ENCODE data around the gene SZT2. TPM values are rescaled to one million over a fixed set of nuclear protein-coding genes. Genes with fewer than 3 reads are reported as not detected.

Gene SZT2
- total RNA-seq, 1 donor = 35.4 TPM

- H3K4me3 ChIP-seq (ENCODE audit: low read depth, low read length) = no peak overlapping the region
- TF ChIP-seq, protein P1, sequence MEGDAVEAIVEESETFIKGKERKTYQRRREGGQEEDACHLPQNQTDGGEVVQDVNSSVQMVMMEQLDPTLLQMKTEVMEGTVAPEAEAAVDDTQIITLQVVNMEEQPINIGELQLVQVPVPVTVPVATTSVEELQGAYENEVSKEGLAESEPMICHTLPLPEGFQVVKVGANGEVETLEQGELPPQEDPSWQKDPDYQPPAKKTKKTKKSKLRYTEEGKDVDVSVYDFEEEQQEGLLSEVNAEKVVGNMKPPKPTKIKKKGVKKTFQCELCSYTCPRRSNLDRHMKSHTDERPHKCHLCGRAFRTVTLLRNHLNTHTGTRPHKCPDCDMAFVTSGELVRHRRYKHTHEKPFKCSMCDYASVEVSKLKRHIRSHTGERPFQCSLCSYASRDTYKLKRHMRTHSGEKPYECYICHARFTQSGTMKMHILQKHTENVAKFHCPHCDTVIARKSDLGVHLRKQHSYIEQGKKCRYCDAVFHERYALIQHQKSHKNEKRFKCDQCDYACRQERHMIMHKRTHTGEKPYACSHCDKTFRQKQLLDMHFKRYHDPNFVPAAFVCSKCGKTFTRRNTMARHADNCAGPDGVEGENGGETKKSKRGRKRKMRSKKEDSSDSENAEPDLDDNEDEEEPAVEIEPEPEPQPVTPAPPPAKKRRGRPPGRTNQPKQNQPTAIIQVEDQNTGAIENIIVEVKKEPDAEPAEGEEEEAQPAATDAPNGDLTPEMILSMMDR (IDR thresholded peaks at IDR 0.05; ENCODE audit: insufficient read depth, low read depth, low read length) = no peak
- DNase-seq (ENCODE audit: low read depth) = no peak
Measured at GRCh38 chr1:43444151-43444828, 54.6 kb downstream of the SZT2 start.

DNA sequence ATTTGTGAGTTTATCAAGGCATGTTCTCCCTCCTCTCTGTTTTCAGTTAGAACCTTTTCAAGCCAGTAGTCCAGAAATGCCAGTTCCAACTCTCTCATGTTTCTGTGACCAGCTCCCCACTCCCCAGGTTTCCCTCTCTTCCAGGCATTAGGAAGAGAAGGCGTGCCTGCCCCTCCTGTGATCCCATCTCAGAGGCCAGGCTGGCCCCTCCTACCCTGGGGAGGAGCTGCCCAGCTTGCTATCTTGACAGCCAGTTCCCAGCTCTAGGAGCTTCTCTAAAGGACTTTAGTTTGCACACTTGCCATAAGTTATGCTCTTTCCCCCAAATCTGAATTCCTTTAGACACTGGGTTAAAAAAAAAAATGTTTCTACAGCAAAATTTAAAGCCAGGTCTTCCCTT is 55.1 kb downstream of the SZT2 start:
- H3K4me3 ChIP-seq (ENCODE audit: low read depth, low read length) = no peak overlapping the region
- TF ChIP-seq, protein P1 (IDR thresholded peaks at IDR 0.05; ENCODE audit: insufficient read depth, low read depth, low read length) = no peak
- DNase-seq (ENCODE audit: low read depth) = peak; percentile 35

DNA sequence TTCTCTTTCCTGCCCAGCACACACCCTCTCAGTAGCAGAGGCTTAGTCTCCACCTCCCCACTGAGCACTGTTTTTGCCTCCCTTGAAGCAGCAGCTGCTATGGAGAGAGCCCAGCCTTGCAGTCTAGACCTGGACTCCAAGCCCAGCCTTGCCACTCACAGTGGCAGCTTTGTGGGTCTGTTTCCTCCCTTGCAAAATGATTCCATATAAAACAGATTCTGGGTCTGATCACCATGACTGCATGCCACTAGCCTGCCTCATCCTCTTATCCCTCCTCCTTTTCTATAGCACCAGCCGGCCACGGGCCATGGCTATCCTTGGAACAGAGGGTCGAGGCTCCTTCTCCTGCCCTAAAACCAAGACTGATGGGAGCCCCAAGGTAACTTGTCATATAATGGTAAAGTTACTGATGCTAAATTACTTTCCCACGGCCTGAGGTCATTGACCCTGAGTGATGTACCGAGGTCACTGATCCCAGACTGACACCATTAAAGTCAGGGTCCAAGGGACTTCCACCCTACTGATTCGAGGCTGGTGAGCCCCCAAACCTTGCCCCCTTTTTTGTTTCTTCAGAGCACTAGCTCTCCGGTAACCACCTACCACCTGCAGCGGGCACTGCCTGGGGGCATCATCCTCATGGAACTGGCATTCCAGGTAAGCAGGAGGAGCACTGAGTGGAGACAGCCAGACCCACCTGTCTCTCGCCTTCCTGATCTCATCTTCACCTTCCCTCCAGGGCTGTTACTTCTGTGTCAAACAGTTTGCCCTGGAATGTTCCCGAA is 56.1 kb downstream of the SZT2 start:
- TF ChIP-seq, protein P1 (IDR thresholded peaks at IDR 0.05; ENCODE audit: insufficient read depth, low read depth, low read length) = no peak
- no peak overlapping the region for H3K4me3 ChIP-seq (ENCODE audit: low read depth, low read length)
- no peak for DNase-seq (ENCODE audit: low read depth)

DNA sequence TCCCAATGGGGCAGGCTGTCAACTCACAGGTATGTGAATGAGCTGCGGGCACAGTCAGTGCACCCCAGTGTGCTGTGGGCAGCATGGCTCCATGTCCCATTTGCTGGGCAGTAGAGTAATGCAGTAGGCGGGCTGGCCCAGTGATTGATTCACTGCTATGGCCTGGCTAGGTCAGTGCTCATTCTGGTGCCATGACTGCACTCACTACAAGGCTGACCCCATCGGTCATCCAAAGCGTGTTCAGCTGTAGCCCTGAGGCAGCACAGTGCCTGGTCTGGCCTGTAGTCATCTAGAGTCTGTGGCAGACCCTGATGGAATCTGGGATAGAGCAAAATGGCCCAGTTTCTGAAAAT is 56.7 kb downstream of the SZT2 start:
- no peak for DNase-seq (ENCODE audit: low read depth)
- H3K4me3 ChIP-seq (ENCODE audit: low read depth, low read length) = no peak overlapping the region
- TF ChIP-seq, protein P1 (IDR thresholded peaks at IDR 0.05; ENCODE audit: insufficient read depth, low read depth, low read length) = no peak

- TF ChIP-seq, protein P1 (IDR thresholded peaks at IDR 0.05; ENCODE audit: insufficient read depth, low read depth, low read length) = no peak
- DNase-seq (ENCODE audit: low read depth) = no peak
- no peak overlapping the region for H3K4me3 ChIP-seq (ENCODE audit: low read depth, low read length)
Measured at GRCh38 chr1:43446881-43447835, 57.5 kb downstream of the SZT2 start.

- no peak overlapping the region for H3K4me3 ChIP-seq (ENCODE audit: low read depth, low read length)
- DNase-seq (ENCODE audit: low read depth) = no peak
- TF ChIP-seq, protein P1 (IDR thresholded peaks at IDR 0.05; ENCODE audit: insufficient read depth, low read depth, low read length) = no peak
Measured at GRCh38 chr1:43447891-43448708, 58.4 kb downstream of the SZT2 start.

Data from fibroblast of villous mesenchyme (primary cell).